ENCODE results near the gene CAPN3. TPM values are rescaled to one million over a fixed set of nuclear protein-coding genes. Genes with fewer than 3 reads are reported as not detected.

Gene CAPN3
- total RNA-seq, 2 experiments from 2014 or later: 8.2 to 8.7 TPM

DNA sequence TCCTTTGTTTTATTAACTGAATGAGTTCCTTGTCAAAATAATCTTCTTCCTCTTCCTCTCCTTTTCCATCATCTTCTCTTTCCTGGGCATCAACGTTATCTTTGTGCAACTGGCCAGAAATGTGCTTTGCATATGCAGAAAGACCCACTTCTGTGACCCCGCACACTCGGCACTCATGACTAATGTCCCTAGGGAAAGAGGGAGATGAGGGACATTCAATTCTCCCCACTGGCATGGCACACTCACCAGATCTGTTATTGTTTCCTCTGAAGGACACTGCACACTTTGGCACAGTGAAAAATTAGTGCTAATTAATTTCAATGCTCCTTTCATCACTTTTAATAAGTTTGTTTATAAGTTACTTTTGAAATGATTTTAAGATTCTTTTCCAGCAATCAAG, 97.7 kb downstream of the CAPN3 start:
- TF ChIP-seq, protein P1, sequence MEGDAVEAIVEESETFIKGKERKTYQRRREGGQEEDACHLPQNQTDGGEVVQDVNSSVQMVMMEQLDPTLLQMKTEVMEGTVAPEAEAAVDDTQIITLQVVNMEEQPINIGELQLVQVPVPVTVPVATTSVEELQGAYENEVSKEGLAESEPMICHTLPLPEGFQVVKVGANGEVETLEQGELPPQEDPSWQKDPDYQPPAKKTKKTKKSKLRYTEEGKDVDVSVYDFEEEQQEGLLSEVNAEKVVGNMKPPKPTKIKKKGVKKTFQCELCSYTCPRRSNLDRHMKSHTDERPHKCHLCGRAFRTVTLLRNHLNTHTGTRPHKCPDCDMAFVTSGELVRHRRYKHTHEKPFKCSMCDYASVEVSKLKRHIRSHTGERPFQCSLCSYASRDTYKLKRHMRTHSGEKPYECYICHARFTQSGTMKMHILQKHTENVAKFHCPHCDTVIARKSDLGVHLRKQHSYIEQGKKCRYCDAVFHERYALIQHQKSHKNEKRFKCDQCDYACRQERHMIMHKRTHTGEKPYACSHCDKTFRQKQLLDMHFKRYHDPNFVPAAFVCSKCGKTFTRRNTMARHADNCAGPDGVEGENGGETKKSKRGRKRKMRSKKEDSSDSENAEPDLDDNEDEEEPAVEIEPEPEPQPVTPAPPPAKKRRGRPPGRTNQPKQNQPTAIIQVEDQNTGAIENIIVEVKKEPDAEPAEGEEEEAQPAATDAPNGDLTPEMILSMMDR (IDR thresholded peaks at IDR 0.05): no peak
- no peaks in the 10 kb centered on the region for H3K9me3 ChIP-seq (ENCODE audit: control insufficient read depth in 1 of 2, insufficient read depth in 1 of 2, low read length in 2 of 2)
- ChIA-PET POLR2A (no interaction called here), CTCF (no interaction called here)
- Mint-ChIP-seq H3K9me3 (no peaks in the 10 kb centered on the region), H3K36me3 (ENCODE audit: low read depth) (peaks cover 27% of the 10 kb centered on the region), H3K4me3 (no peak overlapping the region), H3K4me1 (ENCODE audit: low read depth) (peaks cover 24% of the 10 kb centered on the region), H3K27me3 (no peaks in the 10 kb centered on the region), H3K27ac (no peak overlapping the region)
- DNase-seq (no peak), ATAC-seq (ENCODE audit: poor library complexity) (no peak)
- intact Hi-C loops (cut with DNase I, micrococcal nuclease): no loop called here
- H3K4me3 ChIP-seq (ENCODE audit: low read length): no peak overlapping the region
- peaks cover 7% of the 10 kb centered on the region for H3K36me3 ChIP-seq (ENCODE audit: insufficient read depth, low read length)
- H3K4me1 ChIP-seq (ENCODE audit: insufficient read depth, low read length): no peaks in the 10 kb centered on the region
- H3K27me3 ChIP-seq (ENCODE audit: control insufficient read depth in 1 of 2, insufficient read depth in 2 of 2, low read length in 2 of 2): no peaks in the 10 kb centered on the region
- H3K27ac ChIP-seq (ENCODE audit: low read depth in 1 of 2, low read length in 2 of 2): no peak overlapping the region

DNA sequence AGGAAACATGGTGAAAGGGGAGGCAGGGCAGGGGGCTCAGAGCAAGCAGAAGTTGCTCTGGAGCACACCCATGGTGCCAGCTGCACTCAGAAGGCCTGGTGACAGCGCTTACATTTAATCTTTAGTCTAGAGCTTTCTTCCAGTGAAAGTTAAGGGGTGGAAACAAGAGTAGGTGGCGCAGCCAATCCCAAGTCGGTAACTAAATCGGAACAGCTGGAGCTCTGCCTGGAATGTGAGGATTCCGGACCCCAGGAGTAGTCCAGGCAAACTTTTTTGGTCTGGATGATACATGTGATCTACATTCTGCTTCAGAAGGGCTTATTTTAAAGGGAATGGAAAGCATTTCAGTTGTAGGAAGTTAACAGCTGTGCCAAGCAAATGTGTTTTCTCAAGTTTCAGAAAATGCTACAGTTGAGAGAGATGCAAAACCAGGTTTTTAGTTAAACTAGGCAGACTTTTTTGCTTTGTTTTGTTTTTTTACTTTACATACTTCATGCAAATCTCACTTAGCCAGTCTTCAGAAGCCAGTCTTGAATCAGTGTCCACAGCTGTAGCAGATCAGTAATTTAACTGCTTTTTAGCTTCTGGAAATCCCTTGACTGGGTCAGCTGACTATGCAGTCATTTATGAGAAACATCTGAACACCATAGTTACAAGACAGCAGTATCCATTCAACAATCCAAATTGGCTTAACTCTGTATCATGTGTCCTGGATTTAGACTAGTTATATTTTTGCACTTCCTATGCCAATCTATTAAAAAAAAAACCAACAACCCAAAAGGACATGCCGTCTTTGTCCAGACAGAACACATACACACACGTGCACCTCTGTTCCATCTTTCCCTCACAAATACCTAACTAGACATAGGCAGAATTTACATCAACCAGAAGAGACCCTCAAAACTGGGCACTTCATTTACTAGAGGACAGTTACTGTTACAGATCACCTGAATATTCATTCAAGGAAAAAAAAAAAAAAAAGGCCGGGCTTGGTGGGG, 98.4 kb downstream of the CAPN3 start:
- ATAC-seq (ENCODE audit: poor library complexity) (no peak), DNase-seq (no peak)
- Histone ChIP-seq H3K27me3 (ENCODE audit: control insufficient read depth in 1 of 2, insufficient read depth in 2 of 2, low read length in 2 of 2) (no peaks in the 10 kb centered on the region), H3K27ac (ENCODE audit: low read depth in 1 of 2, low read length in 2 of 2) (no peak overlapping the region), H3K9me3 (ENCODE audit: control insufficient read depth in 1 of 2, insufficient read depth in 1 of 2, low read length in 2 of 2) (no peaks in the 10 kb centered on the region), H3K4me1 (ENCODE audit: insufficient read depth, low read length) (no peaks in the 10 kb centered on the region), H3K36me3 (ENCODE audit: insufficient read depth, low read length) (peaks cover 7% of the 10 kb centered on the region), H3K4me3 (ENCODE audit: low read length) (no peak overlapping the region)
- peaks cover 28% of the 10 kb centered on the region for H3K36me3 Mint-ChIP-seq (ENCODE audit: low read depth)
- H3K4me1 Mint-ChIP-seq (ENCODE audit: low read depth): peaks cover 25% of the 10 kb centered on the region
- no peaks in the 10 kb centered on the region for H3K27me3 Mint-ChIP-seq
- TF ChIP-seq, protein P1 (IDR thresholded peaks at IDR 0.05): no peak
- ChIA-PET CTCF (no interaction called here), POLR2A (no interaction called here)
- no peak overlapping the region for H3K27ac Mint-ChIP-seq
- intact Hi-C loops (cut with DNase I, micrococcal nuclease): no loop called here
- no peak overlapping the region for H3K4me3 Mint-ChIP-seq
- no peaks in the 10 kb centered on the region for H3K9me3 Mint-ChIP-seq

DNA sequence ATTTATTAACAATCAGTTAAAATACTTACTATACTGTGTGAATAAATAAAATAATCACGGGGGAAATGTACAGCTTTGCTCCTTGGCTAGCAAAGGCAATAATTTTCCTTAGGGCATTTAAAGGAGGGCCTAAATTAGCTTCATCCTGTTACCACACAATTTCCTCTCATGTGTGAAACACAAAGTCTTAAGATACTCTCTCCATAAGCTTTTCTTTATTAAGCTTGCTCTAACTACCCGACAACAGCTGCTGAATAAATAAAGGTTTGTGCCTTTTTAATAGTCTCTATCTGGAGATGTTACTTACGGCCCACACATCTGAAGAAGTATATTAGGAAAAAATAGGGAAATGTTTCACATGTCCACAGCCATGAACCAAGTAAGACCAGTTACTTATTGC, 102.0 kb downstream of the CAPN3 start:
- no peaks in the 10 kb centered on the region for H3K9me3 ChIP-seq (ENCODE audit: control insufficient read depth in 1 of 2, insufficient read depth in 1 of 2, low read length in 2 of 2)
- no peak overlapping the region for H3K4me3 ChIP-seq (ENCODE audit: low read length)
- Mint-ChIP-seq H3K27ac (no peak overlapping the region), H3K4me3 (no peak overlapping the region), H3K27me3 (no peaks in the 10 kb centered on the region), H3K4me1 (ENCODE audit: low read depth) (peaks cover 25% of the 10 kb centered on the region), H3K36me3 (ENCODE audit: low read depth) (peaks cover 57% of the 10 kb centered on the region), H3K9me3 (no peaks in the 10 kb centered on the region)
- ChIA-PET POLR2A (interaction anchor here (0.9 kb wide), 1 partner anchor 29 kb away, joined by 3 read pairs; the partner anchor contains the start of gene ZNF106), CTCF (interaction anchor here (0.6 to 1.4 kb wide), 2 partner anchors 23 to 49 kb away, joined by 3 read pairs; no protein-coding TSS in a partner anchor)
- ATAC-seq (ENCODE audit: poor library complexity): no peak
- intact Hi-C loops (cut with DNase I, micrococcal nuclease): no loop called here
- H3K4me1 ChIP-seq (ENCODE audit: insufficient read depth, low read length): no peaks in the 10 kb centered on the region
- H3K27me3 ChIP-seq (ENCODE audit: control insufficient read depth in 1 of 2, insufficient read depth in 2 of 2, low read length in 2 of 2): no peaks in the 10 kb centered on the region
- TF ChIP-seq, protein P1 (IDR thresholded peaks at IDR 0.05): no peak
- no peak overlapping the region for H3K27ac ChIP-seq (ENCODE audit: low read depth in 1 of 2, low read length in 2 of 2)
- peaks cover 20% of the 10 kb centered on the region for H3K36me3 ChIP-seq (ENCODE audit: insufficient read depth, low read length)
- DNase-seq: no peak

Other genes starting within 250 kb of the CAPN3 start
- gene PLA2G4F, start 202.9 kb upstream of the CAPN3 start, total RNA-seq: not detected
- 10 to 100 TPM; 73.4 to 82.5 TPM for gene VPS39, start 151.2 kb upstream of the CAPN3 start, total RNA-seq
- 10 to 100 TPM; 22.3 to 23.9 TPM for gene GANC, start 86.3 kb upstream of the CAPN3 start, total RNA-seq
- 10 to 100 TPM; 48.7 to 51.4 TPM for gene TMEM87A, start 86.1 kb upstream of the CAPN3 start, total RNA-seq
- gene ZNF106, start 131.6 kb downstream of the CAPN3 start, total RNA-seq: 10 to 100 TPM; 30.9 to 31.4 TPM
- 10 to 100 TPM; 37.4 to 40.1 TPM for gene SNAP23, start 136.1 kb downstream of the CAPN3 start, total RNA-seq
- gene LRRC57, start 189.3 kb downstream of the CAPN3 start, total RNA-seq: 10 to 100 TPM; 25.8 to 29.6 TPM
- gene HAUS2, start 189.3 kb downstream of the CAPN3 start, total RNA-seq: 10 to 100 TPM; 23.0 to 28.2 TPM
- gene STARD9, start 216.1 kb downstream of the CAPN3 start, total RNA-seq: 1 to 10 TPM; 2.8 to 4.6 TPM